Measurements from ENCODE around the gene MBD2. TPM values are rescaled to one million over a fixed set of nuclear protein-coding genes. Genes with fewer than 3 reads are reported as not detected.
"Not testable (repeated sequence)": the region's sequence is repeated elsewhere in the genome, so short reads cannot be mapped to it uniquely, and the experiment has no call there.

Gene MBD2, protein sequence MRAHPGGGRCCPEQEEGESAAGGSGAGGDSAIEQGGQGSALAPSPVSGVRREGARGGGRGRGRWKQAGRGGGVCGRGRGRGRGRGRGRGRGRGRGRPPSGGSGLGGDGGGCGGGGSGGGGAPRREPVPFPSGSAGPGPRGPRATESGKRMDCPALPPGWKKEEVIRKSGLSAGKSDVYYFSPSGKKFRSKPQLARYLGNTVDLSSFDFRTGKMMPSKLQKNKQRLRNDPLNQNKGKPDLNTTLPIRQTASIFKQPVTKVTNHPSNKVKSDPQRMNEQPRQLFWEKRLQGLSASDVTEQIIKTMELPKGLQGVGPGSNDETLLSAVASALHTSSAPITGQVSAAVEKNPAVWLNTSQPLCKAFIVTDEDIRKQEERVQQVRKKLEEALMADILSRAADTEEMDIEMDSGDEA
- 13.7 and 14.1 TPM in 2 replicates for polyA plus RNA-seq (2014; cell fraction: cytosol; rRNA removed)
- polyA plus RNA-seq (2014; cell fraction: nucleus; rRNA removed), result 6.6 and 14.5 TPM in 2 replicates

DNA sequence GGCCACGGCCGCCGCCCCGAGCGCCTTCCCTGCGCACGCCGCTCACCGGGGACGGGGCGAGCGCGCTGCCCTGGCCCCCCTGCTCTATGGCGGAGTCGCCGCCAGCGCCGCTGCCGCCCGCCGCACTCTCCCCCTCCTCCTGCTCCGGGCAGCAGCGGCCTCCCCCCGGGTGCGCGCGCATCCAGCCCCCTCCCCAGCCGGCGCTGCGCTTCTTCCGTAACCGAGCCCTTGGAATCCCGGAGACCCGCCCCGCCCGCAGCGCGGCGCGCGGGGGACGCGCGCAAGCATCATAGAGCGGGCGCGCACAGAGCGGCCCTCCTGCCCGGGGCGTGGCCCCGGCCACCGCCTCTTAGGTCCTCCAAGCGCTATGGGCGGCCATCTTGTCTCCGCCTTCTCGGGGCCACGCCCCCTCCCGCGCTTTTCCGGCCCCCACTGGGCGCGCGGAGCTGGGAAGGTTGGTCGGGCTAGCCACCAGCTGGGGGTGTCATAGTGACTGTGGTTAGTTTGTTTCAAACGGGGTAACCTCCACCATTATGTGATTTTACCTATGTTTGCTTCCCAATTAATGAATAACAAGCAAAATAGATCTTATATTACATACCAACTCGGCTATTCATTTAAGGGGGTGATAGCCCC, at the start of gene MBD2:
Gene MBD2 (minus strand): TSS at position 291 of the 636 bp plus-strand sequence. CDS start 110 bp downstream, at position 181.
- DNase-seq (ENCODE audit: low spot score), result peak; percentile 93

DNA sequence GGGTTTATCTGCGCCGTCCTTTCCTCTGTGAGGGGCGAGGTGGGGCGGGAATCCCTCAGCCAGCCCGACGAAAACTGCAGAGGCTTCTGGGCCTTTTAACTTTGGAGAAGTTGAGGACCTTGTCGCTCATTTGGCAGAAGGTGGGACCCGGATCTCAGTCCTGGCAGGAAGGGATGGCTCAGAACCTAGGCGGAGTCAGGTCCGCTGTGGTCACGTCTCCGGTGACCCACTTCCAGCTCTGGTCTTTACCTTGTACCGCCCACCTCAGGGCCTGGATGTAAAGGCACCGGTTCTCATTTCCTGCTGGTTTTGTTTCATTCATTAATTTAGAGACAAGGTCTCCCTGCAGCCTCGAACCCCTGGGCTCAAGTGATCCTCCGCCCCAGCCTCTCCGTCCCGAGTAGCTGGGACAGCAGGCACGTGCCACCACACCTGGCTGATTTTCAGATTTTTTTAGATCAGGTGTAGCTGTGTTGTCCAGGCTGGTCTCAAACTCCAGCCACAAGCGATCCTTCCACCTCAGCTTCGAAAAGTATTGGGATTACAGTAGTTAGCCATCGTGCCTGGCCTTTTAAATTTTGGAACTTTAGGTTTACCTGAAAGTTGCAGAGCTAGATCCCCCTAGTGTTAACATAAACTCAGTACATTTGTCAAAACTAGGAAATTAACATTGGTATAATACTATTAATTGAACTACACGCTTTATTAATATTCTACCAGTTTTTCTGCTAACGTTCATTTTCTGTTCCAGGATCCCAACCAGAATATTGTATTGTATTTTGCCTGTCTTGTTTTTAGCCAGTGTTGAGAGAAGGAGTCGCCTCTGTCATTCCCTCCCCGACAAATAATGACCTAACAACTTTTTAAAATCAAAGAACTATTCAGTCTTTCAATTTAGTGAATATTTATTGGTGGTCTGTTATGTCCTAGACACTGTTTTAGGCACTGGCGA, 45.7 kb upstream of the MBD2 start:
- DNase-seq (ENCODE audit: low spot score), result no peak

DNA sequence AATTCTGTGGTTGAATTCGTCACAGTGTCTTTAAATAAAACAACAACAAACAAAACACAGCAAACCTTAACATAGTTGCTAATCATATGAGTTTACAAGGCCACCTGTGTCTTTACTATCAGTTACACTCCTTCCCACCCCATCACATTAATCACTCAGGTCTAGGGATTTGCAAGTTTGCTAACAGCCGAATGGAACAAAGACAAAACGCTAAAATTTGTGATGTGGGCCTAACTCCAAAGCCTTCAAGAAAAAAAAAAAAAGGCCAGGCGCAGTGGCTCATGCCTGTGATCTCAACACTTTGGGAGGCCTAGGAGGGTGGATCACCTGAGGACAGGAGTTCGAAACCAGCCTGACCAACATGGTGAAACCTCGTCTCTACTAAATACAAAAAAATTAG, 44.3 kb upstream of the MBD2 start:
- no peak for DNase-seq (ENCODE audit: low spot score)

DNA sequence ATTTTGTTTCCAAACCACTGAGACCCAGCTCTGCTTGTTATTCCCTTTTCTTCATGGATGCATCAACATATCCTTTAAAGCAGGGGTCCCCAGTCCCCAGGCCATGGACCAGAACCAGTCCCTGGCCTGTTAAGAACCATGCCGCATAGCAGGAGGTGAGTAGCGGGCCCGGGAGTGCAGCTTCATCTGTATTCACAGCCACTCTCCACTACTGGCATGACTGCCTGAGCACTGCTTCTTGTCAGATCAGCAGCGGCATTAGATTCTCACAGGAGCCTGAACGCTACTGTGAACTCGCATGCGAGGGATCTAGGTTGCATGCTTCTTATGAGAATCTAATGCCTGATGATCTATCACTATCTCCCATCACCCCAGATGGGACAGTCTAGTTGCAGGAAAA, 43.2 kb upstream of the MBD2 start:
- DNase-seq (ENCODE audit: low spot score), result no peak

DNA sequence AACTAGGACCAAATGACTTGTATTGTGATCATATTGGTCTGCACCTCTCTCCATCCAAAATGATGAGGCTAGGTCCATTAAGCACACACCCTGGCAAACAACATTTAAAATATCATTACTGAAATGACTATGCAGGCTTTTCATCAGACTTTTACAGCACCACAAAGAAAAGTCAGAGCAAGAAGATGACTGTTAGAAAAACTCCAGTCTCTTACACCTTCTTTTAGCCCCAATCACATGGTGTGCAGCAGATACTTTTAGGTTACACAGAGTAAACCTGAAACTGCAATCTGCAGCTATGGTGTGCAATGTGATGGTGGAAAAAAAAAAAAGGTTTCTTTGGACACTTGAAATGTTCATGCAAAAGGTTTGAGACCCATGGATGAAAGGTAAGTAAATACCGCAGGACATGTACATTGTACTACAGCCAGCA, 39.5 kb upstream of the MBD2 start:
- no peak for DNase-seq (ENCODE audit: low spot score)

DNA sequence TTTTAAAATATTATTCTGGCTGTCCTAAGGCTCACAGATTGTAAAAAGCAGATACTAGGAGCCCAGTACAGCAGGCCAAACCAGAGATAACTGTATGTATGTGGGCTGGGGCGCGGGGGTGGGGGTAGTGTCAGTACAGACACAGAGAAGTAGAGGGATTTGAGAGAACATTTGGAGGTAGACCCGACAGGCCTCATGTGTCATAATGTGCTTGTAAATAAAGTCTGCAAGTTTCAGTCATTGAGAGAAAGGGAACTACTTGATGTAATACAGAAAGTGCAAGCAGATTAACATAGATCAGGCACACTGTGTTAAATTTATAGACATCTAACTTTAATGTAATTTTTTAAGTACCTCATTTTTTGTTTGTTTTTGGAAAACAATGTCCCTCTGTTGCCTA, 37.4 kb upstream of the MBD2 start:
- no peak for DNase-seq (ENCODE audit: low spot score)

DNA sequence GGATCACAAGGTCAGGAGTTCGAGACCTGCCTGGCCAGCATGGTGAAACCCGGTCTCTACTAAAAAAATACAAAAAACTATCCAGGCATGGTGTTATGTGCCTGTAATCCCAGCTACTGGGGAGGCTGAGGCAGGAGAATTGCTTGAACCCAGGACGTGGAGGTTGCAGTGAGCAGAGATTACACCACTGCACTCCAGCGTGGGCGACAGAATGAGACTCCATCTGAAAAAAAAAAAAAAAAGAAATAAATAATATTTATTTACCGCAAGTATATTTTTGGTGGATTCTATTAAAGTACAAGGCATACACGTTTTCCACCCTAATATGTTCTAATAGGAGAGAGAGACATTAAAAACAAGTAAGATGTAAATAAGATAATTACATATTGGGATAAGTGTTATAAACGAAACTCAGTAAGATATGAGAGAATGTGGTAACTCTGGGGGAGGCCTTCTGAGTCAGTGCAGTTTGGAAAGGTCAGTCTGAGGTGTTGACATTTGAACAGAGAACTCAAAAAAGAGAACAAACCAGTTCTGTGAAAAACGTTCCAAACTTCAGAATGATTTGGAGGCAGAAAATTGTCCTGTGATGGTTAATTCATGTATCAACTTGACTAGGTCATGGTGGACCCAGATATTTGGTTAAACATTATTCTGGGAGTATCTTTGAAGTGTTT, 36.1 kb upstream of the MBD2 start:
- DNase-seq (ENCODE audit: low spot score), result no peak

DNA sequence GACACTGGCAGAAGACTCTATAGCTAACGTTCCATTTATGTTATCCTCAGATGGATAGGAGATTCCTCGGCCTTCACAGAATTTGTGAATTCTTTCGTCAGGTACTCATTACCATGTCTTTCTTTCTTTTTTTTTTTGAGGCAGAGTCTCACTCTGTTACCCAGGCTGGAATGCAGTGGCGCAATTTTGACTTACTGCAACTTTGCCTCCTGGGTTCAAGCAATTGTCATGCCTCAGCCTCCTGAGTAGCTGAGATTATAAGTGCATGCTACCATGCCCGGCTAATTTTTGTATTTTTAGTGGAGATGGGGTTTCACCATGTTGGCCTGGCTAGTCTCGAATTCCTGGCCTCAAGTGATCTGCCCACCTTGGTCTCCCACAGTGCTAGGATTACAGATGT, 33.3 kb upstream of the MBD2 start:
- DNase-seq (ENCODE audit: low spot score), result not testable (repeated sequence)

DNA sequence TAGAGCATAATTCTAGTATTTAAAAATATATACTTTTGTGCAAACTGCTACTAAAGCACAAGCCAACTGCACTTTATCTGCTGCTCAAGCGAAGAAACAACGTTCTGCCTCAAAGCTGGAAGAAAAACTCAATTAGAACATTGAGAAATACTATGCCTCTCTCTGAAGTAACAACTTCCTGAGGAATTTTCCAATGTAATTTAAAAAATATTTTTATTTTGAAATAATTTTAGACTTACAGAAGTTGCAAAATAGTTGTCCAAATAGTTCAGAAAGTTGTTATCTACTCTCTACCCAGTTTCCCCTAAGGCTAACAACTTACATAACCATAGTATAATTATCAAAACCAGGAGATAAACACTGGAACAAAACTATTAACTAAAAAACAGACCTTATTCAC, 32.5 kb upstream of the MBD2 start:
- DNase-seq (ENCODE audit: low spot score), result no peak

DNA sequence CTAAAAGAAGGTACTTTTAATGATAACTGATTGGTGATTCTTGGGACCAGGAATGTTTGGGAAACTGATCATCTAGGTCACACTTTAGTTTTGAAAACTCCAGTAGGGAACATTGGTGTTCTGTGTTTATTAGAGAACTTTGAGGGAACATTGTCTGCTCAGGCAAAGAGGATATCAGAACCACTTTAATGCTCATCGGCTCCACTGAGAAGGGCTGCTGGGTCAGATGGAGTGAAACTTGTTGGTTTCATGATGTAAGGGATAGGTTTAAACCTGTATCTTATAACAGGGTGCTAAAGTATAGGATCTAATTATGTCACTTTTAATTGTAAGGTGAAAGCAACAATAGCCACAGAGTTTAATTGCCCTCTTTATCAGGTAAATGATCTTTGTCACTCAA, 30.7 kb upstream of the MBD2 start:
- no peak for DNase-seq (ENCODE audit: low spot score)

DNA sequence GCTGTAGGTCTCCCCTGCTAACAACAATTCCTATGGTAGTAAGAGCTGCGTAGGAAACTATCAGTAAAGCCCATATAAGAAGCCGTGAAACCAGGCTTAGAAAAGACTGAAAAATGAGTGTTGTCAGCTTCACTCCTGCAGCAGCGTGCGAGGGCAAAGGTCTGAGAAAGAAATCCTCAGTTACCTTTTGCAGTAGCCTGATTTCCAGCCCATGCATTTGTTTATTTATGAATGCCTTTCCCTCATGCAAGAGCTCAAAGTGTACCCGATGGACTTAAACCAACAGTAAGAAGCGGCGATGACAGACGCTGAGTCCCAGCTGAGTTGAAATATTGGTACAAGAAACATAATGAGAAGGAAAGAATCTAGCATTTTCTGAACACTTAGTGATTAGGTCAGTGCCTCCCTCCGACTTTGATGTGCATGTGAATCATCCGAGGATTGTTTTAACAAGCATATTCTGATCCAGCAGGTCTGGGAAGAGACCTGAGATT, 29.8 kb upstream of the MBD2 start:
- no peak for DNase-seq (ENCODE audit: low spot score)

DNA sequence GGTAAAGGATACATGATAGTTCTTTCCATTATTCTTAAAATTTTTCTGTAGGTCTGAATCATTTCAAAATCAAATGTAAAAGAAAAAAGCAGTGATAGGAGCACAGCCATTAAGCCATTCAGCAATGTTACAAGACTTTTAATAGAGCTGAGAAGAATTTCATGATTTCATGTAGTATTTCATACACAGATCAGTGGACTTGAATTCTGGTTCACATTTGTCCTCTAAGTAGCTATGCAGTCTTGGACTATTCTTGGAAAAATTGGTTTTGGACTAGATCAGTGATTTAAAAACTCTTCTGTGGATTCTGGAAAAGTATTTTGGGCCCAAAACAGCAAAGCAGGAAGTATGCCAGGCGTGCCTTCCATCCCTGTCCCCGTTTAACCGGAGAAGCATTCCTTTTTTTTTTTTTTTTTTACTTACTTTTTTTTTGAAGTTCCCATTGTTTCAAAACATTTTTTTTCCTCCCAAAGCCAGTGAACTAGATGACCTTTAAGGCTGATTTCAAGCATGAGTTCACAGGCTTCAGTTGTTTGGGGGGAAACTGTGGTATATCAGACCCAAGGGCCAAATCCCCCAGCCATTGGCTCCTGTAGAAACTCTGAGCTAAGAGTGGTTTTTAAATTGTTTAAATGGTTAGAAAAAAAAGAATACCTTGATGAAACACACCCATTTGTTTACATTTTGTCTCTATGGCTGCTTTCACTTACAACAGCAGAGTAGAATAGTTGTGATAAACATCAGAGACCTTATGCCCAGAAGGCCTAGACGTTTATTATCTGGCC, 27.3 kb upstream of the MBD2 start:
- DNase-seq (ENCODE audit: low spot score), result no peak

DNA sequence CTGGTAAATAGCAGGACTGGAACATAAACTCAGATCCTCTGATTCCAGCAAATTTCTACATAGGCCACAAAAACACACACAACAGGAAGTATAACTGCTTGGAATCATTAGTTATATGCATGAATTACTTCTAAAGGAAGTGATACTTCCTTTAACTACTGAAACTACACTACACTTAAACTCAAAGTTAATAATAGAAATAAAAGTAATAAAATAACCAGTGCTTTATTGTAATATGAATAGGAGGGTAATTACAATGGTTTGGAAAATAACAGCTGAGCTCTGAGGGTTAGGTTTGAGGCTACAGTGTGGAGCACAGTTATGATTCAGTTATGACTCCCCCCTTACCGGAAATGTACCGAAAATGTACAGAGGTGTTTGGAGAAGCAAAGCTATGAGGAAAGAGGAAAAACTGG, 26.4 kb upstream of the MBD2 start:
- DNase-seq (ENCODE audit: low spot score), result no peak

DNA sequence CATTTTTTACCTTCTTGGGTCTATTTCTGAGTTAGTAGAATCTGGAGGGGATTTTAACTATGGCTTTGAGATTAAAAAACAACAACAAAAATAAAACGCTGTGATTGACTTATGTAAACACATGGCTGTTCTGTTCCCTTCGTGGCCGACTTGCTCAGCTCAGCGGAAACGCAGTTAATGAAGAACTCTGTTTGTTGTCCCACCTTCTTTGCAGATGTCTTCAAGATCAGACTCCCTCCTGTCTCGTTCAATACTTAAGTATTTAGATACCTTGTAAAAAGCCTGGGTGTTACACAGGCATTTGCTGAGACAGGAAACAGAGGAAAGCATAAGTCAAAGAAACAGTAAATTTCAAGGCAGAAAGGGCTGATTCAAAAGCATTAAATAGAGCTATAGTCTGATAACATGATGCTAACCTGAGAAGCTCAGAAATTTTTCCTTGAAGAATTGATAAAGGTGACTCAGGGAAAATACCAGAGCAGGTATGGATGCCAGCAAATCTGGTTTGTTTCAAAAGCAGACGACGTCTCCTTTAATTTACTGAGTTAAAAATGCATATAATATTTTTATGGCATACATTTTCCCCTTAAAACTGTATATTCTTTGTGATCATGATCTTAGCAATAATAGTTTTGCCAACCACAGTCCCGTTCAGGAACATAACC, 23.2 kb upstream of the MBD2 start:
- DNase-seq (ENCODE audit: low spot score), result peak; percentile 16

DNA sequence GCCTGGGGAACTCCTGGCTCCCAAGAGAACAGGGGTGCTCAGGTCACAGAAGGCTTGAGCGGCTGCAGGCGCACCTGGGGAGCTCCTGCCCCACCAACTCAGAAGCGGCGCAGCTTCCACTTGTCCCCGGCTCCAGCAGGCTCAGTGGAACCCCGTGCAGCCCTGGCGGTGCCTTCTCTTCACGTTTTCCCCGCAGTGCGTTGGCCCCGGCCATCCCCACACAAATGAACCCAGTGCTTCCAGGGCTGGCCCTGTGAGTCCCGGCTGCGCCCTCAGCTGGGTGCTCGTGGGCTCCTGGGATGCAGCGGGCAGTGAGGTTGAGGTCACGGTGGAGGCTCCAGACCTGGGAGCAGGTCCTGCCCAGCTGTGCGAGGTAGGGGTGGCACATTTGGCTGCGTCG, 17.9 kb upstream of the MBD2 start:
- no peak for DNase-seq (ENCODE audit: low spot score)

DNA sequence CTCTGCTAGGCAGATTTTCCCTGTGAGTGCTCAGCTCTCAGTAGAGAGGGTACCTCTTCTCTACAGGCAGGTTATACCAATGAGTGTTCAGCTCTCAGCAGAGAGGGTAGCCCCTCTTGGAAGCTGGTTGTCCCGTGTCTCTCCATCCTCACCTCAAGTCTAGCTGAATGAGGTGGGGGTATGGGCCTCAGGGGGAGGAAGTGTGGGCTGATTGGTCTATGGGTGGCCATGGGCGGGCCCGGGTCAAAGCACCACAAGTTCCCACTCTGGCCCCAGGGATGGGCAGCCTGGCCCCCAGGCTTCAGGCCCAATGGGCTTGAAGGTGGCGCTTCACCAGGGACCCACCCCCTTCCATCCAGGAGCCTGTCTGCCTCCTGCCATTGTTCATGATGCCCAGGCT, 17.0 kb upstream of the MBD2 start:
- no peak for DNase-seq (ENCODE audit: low spot score)

DNA sequence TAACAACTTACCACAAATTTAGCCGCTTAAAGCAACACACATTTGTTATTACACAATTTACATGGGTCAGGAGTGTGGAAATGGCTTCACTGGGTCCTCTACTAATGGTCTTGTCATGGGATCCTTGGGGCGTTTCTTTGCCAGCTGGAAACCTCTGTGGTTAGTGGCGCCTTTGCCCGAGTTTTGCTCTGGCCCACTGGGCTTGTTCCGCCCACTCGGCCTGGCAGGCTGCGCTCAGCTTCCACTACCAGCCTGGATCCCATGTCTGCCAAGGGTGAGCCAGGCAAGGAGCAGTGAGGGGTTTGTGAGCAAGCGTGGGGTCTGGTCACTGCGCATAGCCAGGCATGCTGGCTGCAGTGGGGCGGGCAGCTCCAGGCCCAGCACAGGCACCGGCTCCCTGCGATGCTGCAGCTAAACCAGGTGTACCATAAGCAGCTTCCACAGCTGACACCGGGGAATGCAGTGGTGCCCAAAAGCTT, 16.2 kb upstream of the MBD2 start:
- DNase-seq (ENCODE audit: low spot score), result no peak

DNA sequence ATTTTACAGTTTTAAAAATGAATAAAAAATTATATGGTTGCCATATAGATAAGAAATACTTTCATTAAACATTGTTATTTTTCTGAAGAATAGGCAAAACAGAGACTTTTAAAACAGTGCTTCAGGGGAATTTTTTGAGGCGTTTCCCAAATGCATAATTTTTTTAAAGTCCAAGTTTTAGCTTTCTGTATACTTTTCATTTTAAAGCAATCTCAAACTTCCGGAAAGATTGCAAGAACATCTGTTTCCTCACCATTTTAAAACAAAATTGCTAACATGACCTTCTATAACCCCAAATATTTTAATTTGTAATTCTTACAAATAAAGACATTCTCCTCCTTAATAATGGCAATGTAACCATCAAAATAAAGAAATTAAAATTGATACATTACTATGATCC, 15.1 kb upstream of the MBD2 start:
- no peak for DNase-seq (ENCODE audit: low spot score)

DNA sequence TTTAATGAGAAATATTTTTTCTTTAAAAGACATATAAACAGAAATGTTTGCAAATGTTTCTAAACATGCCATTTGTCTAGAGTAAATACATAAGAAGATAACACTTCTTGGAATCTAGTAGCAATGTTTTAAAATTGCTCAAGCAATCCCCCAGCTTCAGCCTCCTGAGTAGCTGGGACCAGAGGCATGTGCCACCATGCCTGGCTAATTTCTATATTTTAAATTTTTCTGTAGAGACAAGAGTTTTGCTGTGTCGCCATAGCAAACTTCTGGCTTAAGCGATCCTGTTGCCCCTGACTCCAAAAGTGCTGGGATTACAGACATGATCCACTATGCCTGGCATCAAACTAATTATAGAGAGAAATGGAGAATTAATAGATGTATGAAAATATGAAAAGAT, 14.6 kb upstream of the MBD2 start:
- no peak for DNase-seq (ENCODE audit: low spot score)
